Fibroblast of the aortic adventitia (primary cell): Measurements from ENCODE around the gene USP11. TPM values are rescaled to one million over a fixed set of nuclear protein-coding genes. Genes with fewer than 3 reads are reported as not detected.

ENCODE experiments used
- DNase-seq: peaks from one replicate; pipeline ENCODE4 v3.0.0-alpha.2; 2010; ENCODE audit warnings: low read depth
- H3K4me3 ChIP-seq: 2 replicates; pipeline ENCODE4 v1.5.1; 2011; ENCODE audit warnings: low read depth, mild to moderate bottlenecking, control low read depth, low read length, moderate library complexity
- total RNA-seq: library from RNA; depleted of rRNA; stranded (reverse); fragments of >200 nt; gene quantifications from 2 replicates; pipeline ENCODE4 v1.2.3, GENCODE V29; 2012; ENCODE audit warnings: low replicate concordance
- TF ChIP-seq, protein P1 (sequence below): IDR thresholded peaks from 2 replicates; pipeline ENCODE4 v1.5.1; 2011; ENCODE audit warnings: mild to moderate bottlenecking, low read length, control low read depth, inconsistent platforms; ENCODE audit not compliant: insufficient read depth

The USP11 gene
- total RNA-seq, 1 donor, result 41.8 TPM

- no peak overlapping the region for H3K4me3 ChIP-seq
- TF ChIP-seq, protein P1, sequence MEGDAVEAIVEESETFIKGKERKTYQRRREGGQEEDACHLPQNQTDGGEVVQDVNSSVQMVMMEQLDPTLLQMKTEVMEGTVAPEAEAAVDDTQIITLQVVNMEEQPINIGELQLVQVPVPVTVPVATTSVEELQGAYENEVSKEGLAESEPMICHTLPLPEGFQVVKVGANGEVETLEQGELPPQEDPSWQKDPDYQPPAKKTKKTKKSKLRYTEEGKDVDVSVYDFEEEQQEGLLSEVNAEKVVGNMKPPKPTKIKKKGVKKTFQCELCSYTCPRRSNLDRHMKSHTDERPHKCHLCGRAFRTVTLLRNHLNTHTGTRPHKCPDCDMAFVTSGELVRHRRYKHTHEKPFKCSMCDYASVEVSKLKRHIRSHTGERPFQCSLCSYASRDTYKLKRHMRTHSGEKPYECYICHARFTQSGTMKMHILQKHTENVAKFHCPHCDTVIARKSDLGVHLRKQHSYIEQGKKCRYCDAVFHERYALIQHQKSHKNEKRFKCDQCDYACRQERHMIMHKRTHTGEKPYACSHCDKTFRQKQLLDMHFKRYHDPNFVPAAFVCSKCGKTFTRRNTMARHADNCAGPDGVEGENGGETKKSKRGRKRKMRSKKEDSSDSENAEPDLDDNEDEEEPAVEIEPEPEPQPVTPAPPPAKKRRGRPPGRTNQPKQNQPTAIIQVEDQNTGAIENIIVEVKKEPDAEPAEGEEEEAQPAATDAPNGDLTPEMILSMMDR, result no peak
- no peak for DNase-seq
These were observed 8.4 kb upstream of the USP11 start for GRCh38 chrX:47224266-47224895.

DNA sequence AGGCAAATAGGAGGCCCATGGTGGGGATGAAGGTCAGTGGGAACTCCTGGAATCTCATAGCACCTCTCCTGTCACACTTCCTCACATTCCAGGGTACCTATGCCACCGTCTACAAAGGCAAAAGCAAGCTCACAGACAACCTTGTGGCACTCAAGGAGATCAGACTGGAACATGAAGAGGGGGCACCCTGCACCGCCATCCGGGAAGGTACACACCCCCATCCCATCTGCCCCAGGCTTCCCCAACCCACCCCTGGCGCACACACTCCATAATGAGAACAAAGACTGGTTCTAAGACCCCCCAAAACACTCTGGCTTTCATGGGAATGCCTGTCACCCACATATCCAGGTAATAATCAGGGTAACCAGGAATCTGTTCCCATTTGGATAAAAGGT lies 7.9 kb upstream of the USP11 start:
- TF ChIP-seq, protein P1, result no peak
- no peak for DNase-seq
- no peak overlapping the region for H3K4me3 ChIP-seq

- TF ChIP-seq, protein P1, result no peak
- H3K4me3 ChIP-seq, result no peak overlapping the region
- no peak for DNase-seq
These were observed 6.7 kb upstream of the USP11 start for GRCh38 chrX:47226071-47226470.

- TF ChIP-seq, protein P1, result no peak
- DNase-seq, result no peak
- no peak overlapping the region for H3K4me3 ChIP-seq
These were observed 6.1 kb upstream of the USP11 start for GRCh38 chrX:47226531-47227333.

DNA sequence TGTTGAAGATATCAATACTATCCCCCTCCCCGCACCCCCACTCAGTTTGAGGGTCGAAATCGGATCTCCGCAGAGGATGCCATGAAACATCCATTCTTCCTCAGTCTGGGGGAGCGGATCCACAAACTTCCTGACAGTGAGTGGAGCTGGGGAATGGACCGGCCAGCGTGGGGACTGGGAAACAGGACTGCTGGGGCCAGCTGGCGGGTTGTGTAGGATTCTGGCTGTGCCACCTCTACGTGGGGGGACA lies 5.5 kb upstream of the USP11 start:
- TF ChIP-seq, protein P1, result no peak
- H3K4me3 ChIP-seq, result no peak overlapping the region
- DNase-seq, result no peak

DNA sequence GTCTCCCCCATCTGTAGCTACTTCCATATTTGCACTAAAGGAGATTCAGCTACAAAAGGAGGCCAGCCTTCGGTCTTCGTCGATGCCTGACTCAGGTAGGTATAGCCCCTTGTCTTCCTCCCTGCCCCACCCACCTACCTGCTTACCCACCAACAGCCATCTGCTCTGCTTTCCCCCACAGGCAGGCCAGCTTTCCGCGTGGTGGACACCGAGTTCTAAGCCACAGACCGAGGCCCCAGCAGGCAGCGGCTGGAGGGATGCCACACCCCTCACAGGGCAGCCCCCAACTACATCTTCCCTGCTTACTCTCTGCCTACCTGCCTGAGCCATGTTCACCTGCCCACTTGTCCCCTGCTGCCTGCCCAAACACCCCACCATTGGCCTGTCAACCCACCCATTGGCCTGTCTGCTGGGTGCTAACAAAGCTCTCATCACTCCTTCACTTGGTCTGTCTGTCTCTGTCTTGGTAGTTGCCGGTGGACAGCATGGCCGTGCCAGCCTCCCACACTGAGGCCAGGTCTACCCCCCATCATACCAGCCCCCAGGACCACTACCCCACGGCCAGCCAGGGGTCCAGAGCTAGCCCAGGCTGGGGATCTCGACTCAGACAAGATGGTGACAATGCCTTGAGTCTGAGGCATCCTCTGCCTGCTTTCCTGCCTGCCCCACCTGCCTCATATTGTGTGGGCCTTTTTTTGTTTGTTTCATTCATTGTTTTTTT lies 4.1 kb upstream of the USP11 start:
- TF ChIP-seq, protein P1, result no peak
- no peak for DNase-seq
- no peak overlapping the region for H3K4me3 ChIP-seq
